ENCODE measurements around the gene BLOC1S3.

The BLOC1S3 gene

GRCh38 chr19:45161738-45162607 lies 16.6 kb upstream of the BLOC1S3 start:
- DNase-seq (ENCODE audit: low read depth), result no peak

GRCh38 chr19:45162608-45163143 lies 15.9 kb upstream of the BLOC1S3 start:
- no peak for DNase-seq (ENCODE audit: low read depth)

GRCh38 chr19:45163156-45163555 lies 15.4 kb upstream of the BLOC1S3 start:
- no peak for DNase-seq (ENCODE audit: low read depth)

- DNase-seq (ENCODE audit: low read depth), result no peak
Measured at GRCh38 chr19:45163751-45164460, 14.7 kb upstream of the BLOC1S3 start.

- peak; percentile 22 for DNase-seq (ENCODE audit: low read depth)
Measured at GRCh38 chr19:45164577-45165335, 13.8 kb upstream of the BLOC1S3 start.

- no peak for DNase-seq (ENCODE audit: low read depth)
Measured at GRCh38 chr19:45166723-45167252, 11.8 kb upstream of the BLOC1S3 start.

GRCh38 chr19:45168767-45169351 lies 9.7 kb upstream of the BLOC1S3 start:
- DNase-seq (ENCODE audit: low read depth), result no peak

- no peak for DNase-seq (ENCODE audit: low read depth)
Measured at GRCh38 chr19:45169602-45170001, 9.0 kb upstream of the BLOC1S3 start.

GRCh38 chr19:45170146-45171106 lies 8.2 kb upstream of the BLOC1S3 start:
- DNase-seq (ENCODE audit: low read depth), result no peak

GRCh38 chr19:45171211-45171623 lies 7.4 kb upstream of the BLOC1S3 start:
- DNase-seq (ENCODE audit: low read depth), result no peak

- DNase-seq (ENCODE audit: low read depth), result no peak
Measured at GRCh38 chr19:45172173-45172572, 6.4 kb upstream of the BLOC1S3 start.

GRCh38 chr19:45172611-45173208 lies 5.9 kb upstream of the BLOC1S3 start:
- DNase-seq (ENCODE audit: low read depth), result no peak

- DNase-seq (ENCODE audit: low read depth), result no peak
Measured at GRCh38 chr19:45173816-45174215, 4.8 kb upstream of the BLOC1S3 start.

GRCh38 chr19:45175515-45176345 lies 2.9 kb upstream of the BLOC1S3 start:
- DNase-seq (ENCODE audit: low read depth), result no peak

GRCh38 chr19:45177817-45178261 lies 745 bp upstream of the BLOC1S3 start, which contains the start of gene TRAPPC6A:
Gene TRAPPC6A (minus strand): TSS chr19:45178237. CDS start chr19:45178218, 19 bp downstream.
- peak; percentile 30 for DNase-seq (ENCODE audit: low read depth)

- no peak for DNase-seq (ENCODE audit: low read depth)
Measured at GRCh38 chr19:45179072-45179891, 698 bp downstream of the BLOC1S3 start.

GRCh38 chr19:45179892-45180370 lies 1.3 kb downstream of the BLOC1S3 start:
- DNase-seq (ENCODE audit: low read depth), result no peak

- no peak for DNase-seq (ENCODE audit: low read depth)
Measured at GRCh38 chr19:45180936-45181335, 2.4 kb downstream of the BLOC1S3 start.
